Osteocyte (in vitro differentiated cells): Measurements from ENCODE around the gene TARBP1. TPM values are rescaled to one million over a fixed set of nuclear protein-coding genes. Genes with fewer than 3 reads are reported as not detected.
"Not testable (repeated sequence)": the region's sequence is repeated elsewhere in the genome, so short reads cannot be mapped to it uniquely, and the experiment has no call there.

Experiments
- DNase-seq: peaks from one replicate; pipeline ENCODE4 v3.0.0; 2021; ENCODE audit warnings: mixed read lengths; ENCODE audit not compliant: unreplicated experiment; ENCODE audit errors: extremely low spot score
- H3K27ac Mint-ChIP-seq: one replicate; pipeline ENCODE4 v1.8.0; 2021; ENCODE audit warnings: mild to moderate bottlenecking, mixed read lengths; ENCODE audit not compliant: unreplicated experiment
- H3K27me3 Mint-ChIP-seq: one replicate; pipeline ENCODE4 v1.8.0; 2021; ENCODE audit warnings: mixed read lengths; ENCODE audit not compliant: unreplicated experiment
- H3K36me3 Mint-ChIP-seq: one replicate; pipeline ENCODE4 v1.8.0; 2021; ENCODE audit warnings: mixed read lengths; ENCODE audit not compliant: unreplicated experiment
- H3K4me1 Mint-ChIP-seq: one replicate; pipeline ENCODE4 v1.8.0; 2021; ENCODE audit warnings: mixed read lengths; ENCODE audit not compliant: unreplicated experiment
- H3K4me3 Mint-ChIP-seq: one replicate; pipeline ENCODE4 v1.8.0; 2021; ENCODE audit warnings: mild to moderate bottlenecking, moderate library complexity, mixed read lengths; ENCODE audit not compliant: unreplicated experiment
- H3K9me3 Mint-ChIP-seq: one replicate; pipeline ENCODE4 v1.8.0; 2021; ENCODE audit warnings: mixed read lengths; ENCODE audit not compliant: unreplicated experiment
- total RNA-seq: library from RNA; stranded (reverse); gene quantifications from 2 replicates; pipeline ENCODE4 v1.2.1, GENCODE V29; 2021
- TF ChIP-seq, protein P1 (sequence below): fragments of 200-600 bp; sonication (generic); IDR thresholded peaks from 2 replicates; pipeline ENCODE4 v1.5.0; 2021; ENCODE audit warnings: antibody characterized with exemption, mild to moderate bottlenecking, moderate library complexity

Gene TARBP1
- total RNA-seq, 1 donor from 2014 or later = 19.0 TPM

DNA sequence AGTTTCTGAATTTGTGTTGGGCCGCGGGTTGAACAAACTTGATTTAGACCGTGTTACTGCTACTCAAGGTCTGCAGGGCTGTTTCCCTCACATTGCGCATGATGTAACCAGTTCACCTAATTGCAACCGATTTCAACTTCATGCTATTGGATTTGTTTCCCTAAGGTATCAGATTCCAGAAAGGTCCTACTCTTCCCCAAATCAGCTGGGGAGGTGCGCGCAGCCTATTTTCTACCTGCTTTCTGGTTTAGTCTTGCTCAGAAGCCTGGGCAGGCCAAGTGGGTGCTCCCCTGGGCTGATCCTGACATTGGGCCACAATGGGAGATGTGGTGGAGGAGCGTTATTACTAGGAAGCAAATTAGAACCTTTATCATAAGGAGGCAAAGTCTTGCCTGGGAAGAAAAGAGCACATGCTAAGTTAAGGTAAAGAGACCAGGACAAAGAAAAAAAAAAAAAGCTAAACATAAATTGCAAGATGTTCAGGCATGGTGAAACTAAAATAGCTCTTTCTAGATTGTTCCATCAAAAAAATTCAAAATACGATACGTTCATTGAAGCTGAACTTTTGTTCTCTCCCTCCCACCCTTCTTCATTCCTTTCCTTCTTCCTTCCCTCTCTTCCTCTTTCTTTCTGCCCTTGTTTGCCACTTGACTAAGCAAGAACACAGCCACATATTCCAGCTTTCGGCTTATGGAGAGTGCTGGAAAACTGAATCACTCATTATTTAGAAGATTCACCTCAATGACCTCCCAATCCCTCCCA lies 28.8 kb upstream of the TARBP1 start:
- Mint-ChIP-seq H3K36me3 (no peaks in the 10 kb centered on the region), H3K4me1 (peaks cover 22% of the 10 kb centered on the region), H3K4me3 (no peak overlapping the region), H3K9me3 (no peaks in the 10 kb centered on the region), H3K27me3 (no peaks in the 10 kb centered on the region), H3K27ac (no peak overlapping the region)
- TF ChIP-seq, protein P1, sequence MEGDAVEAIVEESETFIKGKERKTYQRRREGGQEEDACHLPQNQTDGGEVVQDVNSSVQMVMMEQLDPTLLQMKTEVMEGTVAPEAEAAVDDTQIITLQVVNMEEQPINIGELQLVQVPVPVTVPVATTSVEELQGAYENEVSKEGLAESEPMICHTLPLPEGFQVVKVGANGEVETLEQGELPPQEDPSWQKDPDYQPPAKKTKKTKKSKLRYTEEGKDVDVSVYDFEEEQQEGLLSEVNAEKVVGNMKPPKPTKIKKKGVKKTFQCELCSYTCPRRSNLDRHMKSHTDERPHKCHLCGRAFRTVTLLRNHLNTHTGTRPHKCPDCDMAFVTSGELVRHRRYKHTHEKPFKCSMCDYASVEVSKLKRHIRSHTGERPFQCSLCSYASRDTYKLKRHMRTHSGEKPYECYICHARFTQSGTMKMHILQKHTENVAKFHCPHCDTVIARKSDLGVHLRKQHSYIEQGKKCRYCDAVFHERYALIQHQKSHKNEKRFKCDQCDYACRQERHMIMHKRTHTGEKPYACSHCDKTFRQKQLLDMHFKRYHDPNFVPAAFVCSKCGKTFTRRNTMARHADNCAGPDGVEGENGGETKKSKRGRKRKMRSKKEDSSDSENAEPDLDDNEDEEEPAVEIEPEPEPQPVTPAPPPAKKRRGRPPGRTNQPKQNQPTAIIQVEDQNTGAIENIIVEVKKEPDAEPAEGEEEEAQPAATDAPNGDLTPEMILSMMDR = no peak
- DNase-seq = no peak

DNA sequence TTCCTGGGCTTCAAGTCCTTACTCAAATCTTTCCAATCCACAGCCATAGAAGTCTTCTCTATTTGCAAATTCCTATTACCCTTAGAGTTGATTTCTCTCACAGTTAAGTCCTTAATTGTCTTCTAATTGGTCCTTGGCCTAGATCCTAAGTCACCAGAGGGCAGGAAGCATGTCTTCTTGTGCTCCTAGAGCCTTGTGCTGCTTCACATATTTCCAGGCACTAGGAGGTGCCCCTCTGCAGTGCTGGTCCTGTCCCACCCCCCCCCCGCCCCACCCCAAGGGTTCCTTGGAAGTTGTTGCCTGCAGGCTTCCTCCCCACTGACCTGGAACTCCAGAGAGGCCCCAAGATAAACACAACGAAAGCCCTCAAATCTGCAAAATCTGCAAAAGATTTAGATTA lies 28.1 kb upstream of the TARBP1 start:
- no peaks in the 10 kb centered on the region for H3K27me3 Mint-ChIP-seq
- no peak overlapping the region for H3K27ac Mint-ChIP-seq
- no peaks in the 10 kb centered on the region for H3K36me3 Mint-ChIP-seq
- H3K9me3 Mint-ChIP-seq = no peaks in the 10 kb centered on the region
- no peak for DNase-seq
- TF ChIP-seq, protein P1 = no peak
- peaks cover 22% of the 10 kb centered on the region for H3K4me1 Mint-ChIP-seq
- no peak overlapping the region for H3K4me3 Mint-ChIP-seq

GRCh38 chr1:234505769-234506102 lies 26.8 kb upstream of the TARBP1 start:
- Mint-ChIP-seq H3K27me3 (no peaks in the 10 kb centered on the region), H3K27ac (no peak overlapping the region), H3K4me3 (no peak overlapping the region), H3K4me1 (peaks cover 27% of the 10 kb centered on the region), H3K9me3 (no peaks in the 10 kb centered on the region), H3K36me3 (no peaks in the 10 kb centered on the region)
- DNase-seq = no peak
- TF ChIP-seq, protein P1 = no peak

DNA sequence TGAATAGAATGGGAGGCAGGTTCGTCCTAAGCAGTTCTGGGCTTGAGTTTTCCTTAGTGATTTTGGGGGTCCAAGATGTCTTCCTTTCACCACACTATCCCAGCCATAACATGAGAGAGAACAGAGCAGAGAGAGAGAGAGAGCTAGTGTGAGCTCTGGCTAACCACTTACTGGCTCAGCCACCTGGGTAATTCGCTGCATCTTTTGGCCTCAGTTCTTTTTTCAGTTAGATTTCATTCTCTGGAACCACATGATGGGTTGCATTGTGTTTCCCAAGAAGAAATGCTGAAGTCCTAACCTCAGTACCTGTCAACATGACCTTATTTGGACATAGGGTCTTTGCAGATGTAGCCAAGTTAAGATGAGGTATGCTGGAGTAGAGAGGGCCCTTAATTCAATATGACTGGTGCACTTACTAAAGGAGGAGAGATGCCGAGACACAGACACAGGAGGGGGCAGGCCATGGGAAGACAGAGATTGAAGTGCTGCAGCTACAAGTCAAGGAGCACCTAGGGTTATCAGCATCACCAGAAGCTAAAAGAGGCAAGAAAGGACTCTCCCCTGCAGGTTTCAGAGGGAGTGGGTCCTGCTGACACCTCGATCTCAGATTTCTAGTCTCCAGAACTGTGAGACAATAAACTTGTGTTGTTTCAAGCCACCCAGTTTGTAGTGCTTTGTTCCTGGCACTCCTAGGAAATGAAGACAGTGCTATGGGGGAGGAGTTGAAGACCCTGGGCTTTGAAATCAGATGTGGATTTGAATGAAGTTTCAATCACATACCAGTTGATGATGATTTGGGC lies 26.2 kb upstream of the TARBP1 start:
- no peak overlapping the region for H3K27ac Mint-ChIP-seq
- TF ChIP-seq, protein P1 = no peak

GRCh38 chr1:234504251-234504650 lies 25.3 kb upstream of the TARBP1 start:
- peaks cover 33% of the 10 kb centered on the region for H3K4me1 Mint-ChIP-seq
- H3K36me3 Mint-ChIP-seq, H3K27me3 Mint-ChIP-seq: not testable (repeated sequence)

More for the DNA sequence above, 26.2 kb upstream of the TARBP1 start:
- Mint-ChIP-seq H3K4me1 (peaks cover 32% of the 10 kb centered on the region), H3K36me3 (no peaks in the 10 kb centered on the region), H3K9me3 (no peaks in the 10 kb centered on the region), H3K4me3 (no peak overlapping the region), H3K27me3 (no peaks in the 10 kb centered on the region)
- no peak for DNase-seq

More at GRCh38 chr1:234504251-234504650, 25.3 kb upstream of the TARBP1 start:
- not testable (repeated sequence) for H3K9me3 Mint-ChIP-seq, H3K4me3 Mint-ChIP-seq, DNase-seq, H3K27ac Mint-ChIP-seq
